Measurements from ENCODE around the gene DCST1.

Gene DCST1

GRCh38 chr1:155037043-155037442 lies 3.4 kb downstream of the DCST1 start:
- no peak for DNase-seq

GRCh38 chr1:155037851-155038441 lies 4.3 kb downstream of the DCST1 start:
- DNase-seq, result no peak

GRCh38 chr1:155038602-155039307 lies 5.1 kb downstream of the DCST1 start:
- DNase-seq, result no peak

GRCh38 chr1:155039308-155039669 lies 5.7 kb downstream of the DCST1 start:
- no peak for DNase-seq

GRCh38 chr1:155040358-155041093 lies 6.9 kb downstream of the DCST1 start:
- DNase-seq, result no peak

GRCh38 chr1:155042789-155043188 lies 9.2 kb downstream of the DCST1 start:
- no peak for DNase-seq

- no peak for DNase-seq
Measured at GRCh38 chr1:155043301-155043702, 9.7 kb downstream of the DCST1 start.

- DNase-seq, result no peak
Measured at GRCh38 chr1:155043793-155044192, 10.2 kb downstream of the DCST1 start.

GRCh38 chr1:155044365-155044764 lies 10.7 kb downstream of the DCST1 start:
- DNase-seq, result no peak

GRCh38 chr1:155044812-155045657 lies 11.4 kb downstream of the DCST1 start:
- DNase-seq, result peak; percentile 71

GRCh38 chr1:155048449-155049334 lies 15.1 kb downstream of the DCST1 start:
- no peak for DNase-seq

- no peak for DNase-seq
Measured at GRCh38 chr1:155049651-155050559, 16.3 kb downstream of the DCST1 start.

- DNase-seq, result peak; percentile 95
Measured at GRCh38 chr1:155050560-155051341, 17.1 kb downstream of the DCST1 start, which contains the start of gene ADAM15. Gene ADAM15, plus strand, starts transcription at chr1:155051316. Its CDS starts 71 bp downstream, at chr1:155051387.

GRCh38 chr1:155051342-155051776 lies 17.7 kb downstream of the DCST1 start:
- DNase-seq, result peak; percentile 83

- DNase-seq, result no peak
Measured at GRCh38 chr1:155051777-155052398, 18.3 kb downstream of the DCST1 start.

- no peak for DNase-seq
Measured at GRCh38 chr1:155052439-155053395, 19.1 kb downstream of the DCST1 start.

- DNase-seq, result no peak
Measured at GRCh38 chr1:155053531-155054105, 20.0 kb downstream of the DCST1 start.

- no peak for DNase-seq
Measured at GRCh38 chr1:155057104-155057503, 23.5 kb downstream of the DCST1 start.

Data from retina (tissue), 1 donor.